ENCODE data around the gene MICAL1. TPM values are rescaled to one million over a fixed set of nuclear protein-coding genes. Genes with fewer than 3 reads are reported as not detected.

Gene MICAL1
- total RNA-seq, 1 experiment from 2014 or later: 10.8 TPM

DNA sequence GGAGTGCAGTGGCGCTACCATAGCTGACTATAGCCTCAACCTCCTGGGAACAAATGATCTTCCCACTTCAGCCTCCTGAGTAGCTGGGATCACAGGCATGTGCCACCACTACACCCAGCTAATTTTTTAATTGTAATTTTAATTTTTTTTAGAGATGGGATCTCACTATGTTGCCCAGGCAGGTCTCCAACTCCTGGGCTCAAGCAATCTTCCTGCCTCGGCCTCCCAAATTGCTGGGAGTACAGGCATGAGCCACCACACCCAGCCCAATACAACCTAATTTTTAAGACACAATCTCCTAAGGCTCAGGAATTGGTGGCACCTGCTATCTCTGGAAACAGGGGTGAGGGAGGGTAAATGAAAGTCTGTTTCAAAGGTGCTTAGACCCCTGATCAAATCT, 21.6 kb upstream of the MICAL1 start:
- Histone ChIP-seq H2AFZ (no peak overlapping the region), H3K9me2 (ENCODE audit: insufficient read depth) (no peaks in the 10 kb centered on the region), H3F3A (ENCODE audit: insufficient read depth, low read depth) (no peaks in the 10 kb centered on the region), H3K4me1 (replicated peaks; ENCODE audit: insufficient read depth) (peaks cover 36% of the 10 kb centered on the region), H3K27me3 (ENCODE audit: insufficient read depth, low read depth) (no peaks in the 10 kb centered on the region), H3K27ac (no peak overlapping the region), H3K4me3 (no peak overlapping the region), H3K79me2 (ENCODE audit: low read depth) (peaks cover 65% of the 10 kb centered on the region), H3K36me3 (ENCODE audit: low read depth) (peaks cover 49% of the 10 kb centered on the region), H3K9me3 (ENCODE audit: insufficient read depth, low read depth) (no peaks in the 10 kb centered on the region), H4K20me1 (ENCODE audit: insufficient read depth) (peaks cover 23% of the 10 kb centered on the region), H3K4me2 (peak overlapping the region; percentile 39; the same call in 1 of the 2 replicates)
- TF ChIP-seq EZH2 (IDR thresholded peaks at IDR 0.05; ENCODE audit: low read depth) (no peak), CTCF (conservative IDR thresholded peaks at IDR 0.05) (no peak)
- ChIA-PET CTCF (no interaction called here), POLR2A (ENCODE audit: unreplicated experiment) (no interaction called here)
- intact Hi-C loops (cut with micrococcal nuclease; ENCODE audit: unreplicated experiment): no loop called here
- no peak for DNase-seq
- no TSS peak for BruUV-seq (replicated peaks)

GRCh38 chr6:109475625-109476024, 20.1 kb upstream of the MICAL1 start:
- POLR2A ChIA-PET (ENCODE audit: unreplicated experiment): no interaction called here
- Histone ChIP-seq H3K27ac (no peak overlapping the region), H3K9me2 (ENCODE audit: insufficient read depth) (no peaks in the 10 kb centered on the region), H3K4me1 (replicated peaks; ENCODE audit: insufficient read depth) (peaks cover 20% of the 10 kb centered on the region), H3K9me3 (ENCODE audit: insufficient read depth, low read depth) (no peaks in the 10 kb centered on the region), H3K4me2 (no peak overlapping the region), H3F3A (ENCODE audit: insufficient read depth, low read depth) (no peaks in the 10 kb centered on the region), H2AFZ (no peak overlapping the region), H3K36me3 (ENCODE audit: low read depth) (peaks cover 52% of the 10 kb centered on the region), H3K4me3 (no peak overlapping the region), H3K79me2 (ENCODE audit: low read depth) (peaks cover 49% of the 10 kb centered on the region), H4K20me1 (ENCODE audit: insufficient read depth) (peaks cover 16% of the 10 kb centered on the region), H3K27me3 (ENCODE audit: insufficient read depth, low read depth) (no peaks in the 10 kb centered on the region)
- intact Hi-C loops (cut with micrococcal nuclease; ENCODE audit: unreplicated experiment): no loop called here
- DNase-seq: no peak
- TF ChIP-seq CTCF (conservative IDR thresholded peaks at IDR 0.05) (no peak), EZH2 (IDR thresholded peaks at IDR 0.05; ENCODE audit: low read depth) (no peak)
- no TSS peak for BruUV-seq (replicated peaks)
- CTCF ChIA-PET: no interaction called here

DNA sequence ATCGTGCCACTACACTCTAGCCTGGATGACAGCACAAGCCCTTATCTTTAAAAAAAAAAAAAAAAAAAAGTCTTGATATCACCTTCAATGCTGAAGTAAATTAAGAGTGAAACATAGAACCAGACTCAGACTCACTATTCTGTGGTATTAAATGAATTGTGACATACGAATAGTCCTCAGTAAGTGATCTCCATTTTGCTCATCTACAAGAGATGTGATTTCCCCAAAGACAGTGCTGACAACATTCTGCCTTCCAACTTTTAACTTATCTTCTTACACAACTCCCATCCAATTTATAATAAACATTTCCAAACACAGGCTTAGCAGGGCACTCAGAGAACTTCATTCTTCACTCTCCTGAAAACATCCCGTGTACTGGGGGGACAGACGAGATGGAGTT, 19.4 kb upstream of the MICAL1 start:
- Histone ChIP-seq H3K27me3 (ENCODE audit: insufficient read depth, low read depth) (no peaks in the 10 kb centered on the region), H3K9me2 (ENCODE audit: insufficient read depth) (no peaks in the 10 kb centered on the region), H2AFZ (no peak overlapping the region), H3K27ac (no peak overlapping the region), H3F3A (ENCODE audit: insufficient read depth, low read depth) (no peaks in the 10 kb centered on the region), H3K4me1 (replicated peaks; ENCODE audit: insufficient read depth) (peaks cover 14% of the 10 kb centered on the region), H3K36me3 (ENCODE audit: low read depth) (peaks cover 51% of the 10 kb centered on the region), H4K20me1 (ENCODE audit: insufficient read depth) (peaks cover 15% of the 10 kb centered on the region), H3K9me3 (ENCODE audit: insufficient read depth, low read depth) (no peaks in the 10 kb centered on the region), H3K79me2 (ENCODE audit: low read depth) (peaks cover 43% of the 10 kb centered on the region), H3K4me2 (no peak overlapping the region), H3K4me3 (no peak overlapping the region)
- POLR2A ChIA-PET (ENCODE audit: unreplicated experiment): no interaction called here
- TF ChIP-seq EZH2 (IDR thresholded peaks at IDR 0.05; ENCODE audit: low read depth) (no peak), CTCF (conservative IDR thresholded peaks at IDR 0.05) (no peak)
- CTCF ChIA-PET: no interaction called here
- no TSS peak for BruUV-seq (replicated peaks)
- intact Hi-C loops (cut with micrococcal nuclease; ENCODE audit: unreplicated experiment): no loop called here
- no peak for DNase-seq

Data from PC-9 (cell line).